ENCODE results near the gene TXNRD1. TPM values are rescaled to one million over a fixed set of nuclear protein-coding genes. Genes with fewer than 3 reads are reported as not detected.

Gene TXNRD1
- polyA plus RNA-seq, 1 experiment = 673 TPM

GRCh38 chr12:104376650-104377513 is 161.3 kb downstream of the TXNRD1 start:
- no peak for TF ChIP-seq CTCF (IDR thresholded peaks at IDR 0.05; ENCODE audit: low read depth, low read length)
- Histone ChIP-seq H3K27me3 (ENCODE audit: control insufficient read depth, insufficient read depth, low read length) (no peaks in the 10 kb centered on the region), H3K9me3 (ENCODE audit: control insufficient read depth, insufficient read depth, low read length) (peaks cover 8% of the 10 kb centered on the region), H3K4me3 (ENCODE audit: low read depth, low read length) (no peak overlapping the region), H3K27ac (ENCODE audit: low read depth, low read length) (no peak overlapping the region)
- ChIA-PET POLR2A (interaction anchor here (0.7 kb wide), 1 partner anchor 370 kb away, joined by 5 read pairs; no protein-coding TSS in a partner anchor), CTCF (interaction anchor here (0.9 to 7.2 kb wide), 2 partner anchors 499 to 500 kb away, joined by 3 to 177 read pairs; no protein-coding TSS in a partner anchor)
- DNase-seq (ENCODE audit: low read depth, low spot score) = no peak

DNA sequence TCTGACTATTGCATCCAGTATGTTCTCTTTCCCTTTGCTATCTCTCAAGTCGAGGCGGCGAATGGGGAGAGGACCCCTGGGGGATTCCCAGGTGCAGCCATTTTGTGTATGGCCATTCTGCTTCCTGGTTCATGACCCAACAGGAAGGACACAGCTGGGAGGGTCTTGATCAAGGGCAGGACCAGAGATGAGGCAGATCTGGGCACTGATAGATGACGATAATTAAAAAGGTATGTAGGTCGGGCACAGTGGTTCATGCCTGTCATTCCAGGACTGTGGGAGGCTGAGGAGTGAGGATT is 161.9 kb downstream of the TXNRD1 start:
- ChIA-PET CTCF (interaction anchor here (0.9 to 7.2 kb wide), 2 partner anchors 177 to 498 kb away, joined by 3 to 177 read pairs; no protein-coding TSS in a partner anchor), POLR2A (no interaction called here)
- DNase-seq (ENCODE audit: low read depth, low spot score) = no peak
- Histone ChIP-seq H3K27ac (ENCODE audit: low read depth, low read length) (no peak overlapping the region), H3K4me3 (ENCODE audit: low read depth, low read length) (no peak overlapping the region), H3K9me3 (ENCODE audit: control insufficient read depth, insufficient read depth, low read length) (peaks cover 8% of the 10 kb centered on the region), H3K27me3 (ENCODE audit: control insufficient read depth, insufficient read depth, low read length) (no peaks in the 10 kb centered on the region)
- no peak for TF ChIP-seq CTCF (IDR thresholded peaks at IDR 0.05; ENCODE audit: low read depth, low read length)

DNA sequence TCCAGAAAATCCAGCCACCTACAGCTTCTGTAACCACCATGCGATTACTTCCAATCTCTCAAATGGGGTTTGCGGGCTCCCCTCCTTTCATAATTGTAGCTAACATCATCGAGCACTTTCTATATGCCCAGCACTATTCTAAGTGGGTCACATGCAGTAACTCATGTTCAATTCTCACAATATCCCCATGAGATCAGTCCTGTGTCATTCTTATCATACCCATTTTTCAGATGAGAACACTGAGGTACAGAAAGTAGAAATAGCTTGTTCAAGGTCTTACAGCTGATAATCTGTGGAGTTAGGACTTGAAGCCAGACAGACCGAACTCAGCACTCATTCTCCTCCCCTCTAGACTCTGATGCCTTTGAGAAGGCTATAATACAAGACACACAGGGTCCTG is 162.8 kb downstream of the TXNRD1 start:
- H3K4me3 ChIP-seq (ENCODE audit: low read depth, low read length) = no peak overlapping the region
- CTCF ChIA-PET = interaction anchor here (0.5 to 7.2 kb wide), 4 partner anchors 178 to 497 kb away, joined by 3 to 177 read pairs (median 4); no protein-coding TSS in a partner anchor
- TF ChIP-seq CTCF (IDR thresholded peaks at IDR 0.05; ENCODE audit: low read depth, low read length) = no peak
- DNase-seq (ENCODE audit: low read depth, low spot score) = no peak
- POLR2A ChIA-PET = no interaction called here
- no peak overlapping the region for H3K27ac ChIP-seq (ENCODE audit: low read depth, low read length)
- no peaks in the 10 kb centered on the region for H3K27me3 ChIP-seq (ENCODE audit: control insufficient read depth, insufficient read depth, low read length)
- peaks cover 3% of the 10 kb centered on the region for H3K9me3 ChIP-seq (ENCODE audit: control insufficient read depth, insufficient read depth, low read length)

DNA sequence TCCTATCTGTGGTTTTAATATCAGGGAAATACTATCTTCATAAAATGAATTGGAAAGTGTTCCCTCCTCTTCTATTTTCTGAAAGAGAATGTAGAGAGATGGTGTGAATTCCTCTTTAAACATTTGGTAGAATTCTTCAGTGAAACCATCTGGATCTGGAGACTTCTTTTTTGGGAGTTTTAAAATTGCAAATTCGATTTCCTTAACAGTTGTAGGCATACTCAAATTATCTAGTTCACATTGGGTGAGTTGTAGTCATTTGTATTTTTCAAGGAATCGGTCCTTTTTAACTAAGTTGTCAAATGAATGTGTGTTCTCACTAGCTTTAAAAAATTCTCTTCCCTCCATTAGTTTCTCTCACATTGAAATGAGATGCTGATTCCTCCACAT is 165.8 kb downstream of the TXNRD1 start:
- DNase-seq (ENCODE audit: low read depth, low spot score) = no peak

More for the DNA sequence above, 165.8 kb downstream of the TXNRD1 start:
- Histone ChIP-seq H3K4me3 (ENCODE audit: low read depth, low read length) (no peak overlapping the region), H3K27me3 (ENCODE audit: control insufficient read depth, insufficient read depth, low read length) (no peaks in the 10 kb centered on the region), H3K9me3 (ENCODE audit: control insufficient read depth, insufficient read depth, low read length) (no peaks in the 10 kb centered on the region), H3K27ac (ENCODE audit: low read depth, low read length) (no peak overlapping the region)
- ChIA-PET CTCF (interaction anchor here (0.5 to 7.2 kb wide), 106 partner anchors 8 to 1363 kb away, joined by 3 to 177 read pairs (median 5); partner anchors contain the start of gene SLC41A2), POLR2A (no interaction called here)
- TF ChIP-seq CTCF (IDR thresholded peaks at IDR 0.05; ENCODE audit: low read depth, low read length) = no peak
